H9 (cell line): ENCODE measurements around the gene PTDSS2. TPM values are rescaled to one million over a fixed set of nuclear protein-coding genes. Genes with fewer than 3 reads are reported as not detected.

Source experiments
- DNase-seq: peaks from one replicate; pipeline ENCODE4 v3.0.0-alpha.2; 2017
- H2AFZ ChIP-seq: one replicate; pipeline ENCODE4 v1.6.1; 2013; ENCODE audit warnings: mild to moderate bottlenecking, low read length, control low read depth, moderate library complexity
- H2AK5ac ChIP-seq: 2 replicates; pipeline ENCODE4 v1.6.1; 2013; ENCODE audit warnings: low read length, control low read depth, mixed read lengths; ENCODE audit not compliant: insufficient read length
- H2BK120ac ChIP-seq: one replicate; pipeline ENCODE4 v1.6.1; 2013; ENCODE audit warnings: low read depth, mild to moderate bottlenecking, low read length, control low read depth, inconsistent platforms; ENCODE audit not compliant: poor library complexity, severe bottlenecking
- H2BK12ac ChIP-seq: 2 replicates; pipeline ENCODE4 v1.6.1; 2013; ENCODE audit warnings: low read length, control low read depth, mixed read lengths, low read depth; ENCODE audit not compliant: insufficient read length
- H2BK15ac ChIP-seq: 2 replicates; pipeline ENCODE4 v1.6.1; 2013; ENCODE audit warnings: low read depth, low read length, control low read depth
- H2BK20ac ChIP-seq: one replicate; pipeline ENCODE4 v1.6.1; 2013; ENCODE audit warnings: low read depth, mild to moderate bottlenecking, low read length, control low read depth, inconsistent platforms; ENCODE audit not compliant: poor library complexity, severe bottlenecking
- H2BK5ac ChIP-seq: 2 replicates; pipeline ENCODE4 v1.6.1; 2013; ENCODE audit warnings: low read length, control low read depth, mixed read lengths; ENCODE audit not compliant: insufficient read length
- H3K14ac ChIP-seq: 2 replicates; pipeline ENCODE4 v1.6.1; 2013; ENCODE audit warnings: low read length, control low read depth; ENCODE audit not compliant: insufficient read depth
- H3K18ac ChIP-seq: 2 replicates; pipeline ENCODE4 v1.6.1; 2013; ENCODE audit warnings: low read depth, mild to moderate bottlenecking, mixed read lengths, low read length, control low read depth; ENCODE audit not compliant: insufficient read length
- H3K23ac ChIP-seq: 2 replicates; pipeline ENCODE4 v1.6.1; 2013; ENCODE audit warnings: low read length, control low read depth, mixed read lengths, low read depth; ENCODE audit not compliant: insufficient read length
- H3K23me2 ChIP-seq: 2 replicates; pipeline ENCODE4 v1.6.1; 2013; ENCODE audit warnings: low read depth, mild to moderate bottlenecking, mixed read lengths, low read length, control low read depth; ENCODE audit not compliant: insufficient read length, poor library complexity, severe bottlenecking
- H3K27ac ChIP-seq: 2 replicates; pipeline ENCODE4 v1.5.1; 2013; ENCODE audit warnings: low read length, control low read depth, mixed read lengths, low read depth; ENCODE audit not compliant: insufficient read length
- H3K27me3 ChIP-seq: 2 replicates; pipeline ENCODE4 v1.6.1; 2013; ENCODE audit warnings: low read length, control low read depth, inconsistent platforms; ENCODE audit not compliant: insufficient read depth
- H3K4ac ChIP-seq: 2 replicates; pipeline ENCODE4 v1.6.1; 2013; ENCODE audit warnings: low read depth, mild to moderate bottlenecking, control low read depth, inconsistent platforms, low read length, moderate library complexity
- H3K4me1 ChIP-seq: 2 replicates; pipeline ENCODE4 v1.6.1; 2013; ENCODE audit warnings: low read length, control low read depth, inconsistent platforms; ENCODE audit not compliant: insufficient read depth
- H3K4me2 ChIP-seq: 2 replicates; pipeline ENCODE4 v1.6.1; 2013; ENCODE audit warnings: low read length, control low read depth, mixed read lengths; ENCODE audit not compliant: insufficient read length, insufficient read depth
- H3K56ac ChIP-seq: 2 replicates; pipeline ENCODE4 v1.6.1; 2013; ENCODE audit warnings: low read depth, mild to moderate bottlenecking, mixed read lengths, low read length, control low read depth; ENCODE audit not compliant: insufficient read length
- H3K79me1 ChIP-seq: 2 replicates; pipeline ENCODE4 v1.6.1; 2013; ENCODE audit warnings: low read depth, mild to moderate bottlenecking, moderate library complexity, low read length, control low read depth, inconsistent platforms; ENCODE audit not compliant: insufficient read depth, poor library complexity, severe bottlenecking
- H3K79me2 ChIP-seq: 2 replicates; pipeline ENCODE4 v1.6.1; 2013; ENCODE audit warnings: low read length, control low read depth, inconsistent platforms; ENCODE audit not compliant: insufficient read depth
- H3K9ac ChIP-seq: 2 replicates; pipeline ENCODE4 v1.6.1; 2013; ENCODE audit warnings: low read length, control low read depth, mixed read lengths; ENCODE audit not compliant: insufficient read length; ENCODE audit errors: extremely low read depth
- H3K9me3 ChIP-seq: one replicate; pipeline ENCODE4 v1.6.1; 2013; ENCODE audit warnings: low read depth, low read length, inconsistent platforms; ENCODE audit not compliant: control insufficient read depth
- H3T11ph ChIP-seq: one replicate; pipeline ENCODE4 v1.6.1; 2013; ENCODE audit warnings: mild to moderate bottlenecking, low read length, control low read depth, inconsistent platforms
- H4K20me1 ChIP-seq: one replicate; pipeline ENCODE4 v1.6.1; 2013; ENCODE audit not compliant: control insufficient read depth, insufficient read length, insufficient read depth
- H4K5ac ChIP-seq: 2 replicates; pipeline ENCODE4 v1.6.1; 2013; ENCODE audit warnings: low read depth, mild to moderate bottlenecking, mixed read lengths, low read length, control low read depth; ENCODE audit not compliant: insufficient read length
- H4K8ac ChIP-seq: replicated peaks from 2 replicates; pipeline ENCODE4 v1.6.1; 2013; ENCODE audit warnings: low read length, control low read depth, mixed read lengths, low read depth; ENCODE audit not compliant: insufficient read length
- H4K91ac ChIP-seq: 2 replicates; pipeline ENCODE4 v1.6.1; 2013; ENCODE audit warnings: low read depth, mild to moderate bottlenecking, moderate library complexity, mixed read lengths, low read length, control low read depth; ENCODE audit not compliant: insufficient read length
- H3K27ac Mint-ChIP-seq, 3 experiments: 2 replicates in 2 of 3; 3 replicates in 1 of 3; pipeline ENCODE4 v1.8.0; 2020 to 2021; ENCODE audit warnings: mixed read lengths in 3 of 3, mild to moderate bottlenecking in 1 of 3, moderate library complexity in 1 of 3
- H3K27me3 Mint-ChIP-seq: 2 replicates; pipeline ENCODE4 v1.8.0; 2021; ENCODE audit warnings: low read depth, mild to moderate bottlenecking, moderate library complexity, mixed read lengths
- H3K36me3 Mint-ChIP-seq, 3 experiments: 2 replicates in 2 of 3; 3 replicates in 1 of 3; pipeline ENCODE4 v1.8.0; 2020 to 2021; ENCODE audit warnings: low read depth in 3 of 3, mixed read lengths in 3 of 3; ENCODE audit not compliant: insufficient read depth in 1 of 3
- H3K4me1 Mint-ChIP-seq, 2 experiments: 2 replicates each; pipeline ENCODE4 v1.8.0; 2020; ENCODE audit warnings: mixed read lengths in 2 of 2
- H3K4me3 Mint-ChIP-seq, 2 experiments: 2 replicates in 1 of 2; 3 replicates in 1 of 2; pipeline ENCODE4 v1.8.0; 2020 to 2021; ENCODE audit warnings: mild to moderate bottlenecking in 2 of 2, mixed read lengths in 2 of 2, moderate library complexity in 1 of 2
- H3K9me3 Mint-ChIP-seq, 2 experiments: 2 replicates in 1 of 2; 3 replicates in 1 of 2; pipeline ENCODE4 v1.8.0; 2020; ENCODE audit warnings: mild to moderate bottlenecking in 2 of 2, mixed read lengths in 2 of 2, moderate library complexity in 1 of 2
- CTCF ChIP-seq: fragments of 200-600 bp; sonication (generic); conservative IDR thresholded peaks from 3 replicates; pipeline ENCODE4 v1.8.0; 2021; ENCODE audit warnings: antibody characterized with exemption, mild to moderate bottlenecking
- WGBS: extraction: QIAGEN DNeasy Blood & Tissue Kit; methylation state at CpG from one replicate; pipeline ENCODE4 v1.1.7; 2013; ENCODE audit warnings: missing lambda C conversion rate, low lambda C conversion rate, mixed read lengths; ENCODE audit not compliant: insufficient read length; ENCODE audit errors: extremely low coverage; 5-methylcytosine and 5-hydroxymethylcytosine counted together
- total RNA-seq: library from RNA; stranded (reverse); gene quantifications from 2 replicates; pipeline ENCODE4 v1.2.1, GENCODE V29; 2021

Gene PTDSS2
- total RNA-seq, 1 experiment from 2014 or later, result 55.3 TPM

GRCh38 chr11:455566-456147 lies 5.6 kb downstream of the PTDSS2 start:
- no peak overlapping the region for H3K4me3 Mint-ChIP-seq
- peaks cover 7% of the 10 kb centered on the region for H3K79me1 ChIP-seq
- H2BK20ac ChIP-seq, result no peak overlapping the region
- no peak overlapping the region for H2BK5ac ChIP-seq
- no peak overlapping the region for H3K9ac ChIP-seq
- H3K27ac ChIP-seq, result no peak overlapping the region
- H2AFZ ChIP-seq, result no peak overlapping the region
- no CpG with 5 or more reads among the region's 23 CpGs for WGBS
- no peak overlapping the region for H4K8ac ChIP-seq
- H3K9me3 Mint-ChIP-seq, result peaks cover 0 to 2% of the 10 kb centered on the region in 2 experiments; a peak in 1 of 5 replicates
- H3K4me1 Mint-ChIP-seq, result peaks cover 43 to 44% of the 10 kb centered on the region in 2 experiments
- no peak overlapping the region for H3K4ac ChIP-seq
- no peaks in the 10 kb centered on the region for H3K27me3 ChIP-seq
- no peak overlapping the region for H3K56ac ChIP-seq
- no peak overlapping the region for H3K23ac ChIP-seq
- no peaks in the 10 kb centered on the region for H3K4me1 ChIP-seq
- H3K27ac Mint-ChIP-seq, result peak overlapping the region in 1 of 3 experiments; percentile 98; a peak in 2 of 7 replicates
- peaks cover 7% of the 10 kb centered on the region for H3K23me2 ChIP-seq
- H2BK15ac ChIP-seq, result no peak overlapping the region
- H3K14ac ChIP-seq, result no peak overlapping the region
- no peak for DNase-seq
- no peaks in the 10 kb centered on the region for H4K20me1 ChIP-seq
- H3K27me3 Mint-ChIP-seq, result no peaks in the 10 kb centered on the region
- no peak overlapping the region for H3K4me2 ChIP-seq
- TF ChIP-seq CTCF, result no peak
- peaks cover 17% of the 10 kb centered on the region; the same call in 1 of the 2 replicates for H3K79me2 ChIP-seq
- H4K91ac ChIP-seq, result no peak overlapping the region
- no peaks in the 10 kb centered on the region for H3K9me3 ChIP-seq
- H3T11ph ChIP-seq, result no peak overlapping the region
- H3K36me3 Mint-ChIP-seq, result peaks cover 16 to 53% (median 44%) of the 10 kb centered on the region in 3 experiments; a peak in 6 of 7 replicates
- no peak overlapping the region for H3K18ac ChIP-seq
- H2BK120ac ChIP-seq, result no peak overlapping the region
- no peak overlapping the region for H2AK5ac ChIP-seq
- H2BK12ac ChIP-seq, result no peak overlapping the region
- no peak overlapping the region for H4K5ac ChIP-seq
